Lower lobe of right lung (tissue), 2 donors: ENCODE results near the gene SECTM1. TPM values are rescaled to one million over a fixed set of nuclear protein-coding genes. Genes with fewer than 3 reads are reported as not detected.

Source experiments
- ATAC-seq, 2 donors: fragments of 200-7000 bp; cut with Tn5 transposase; one replicate each; pipeline ENCODE4 v1.9.1; 2020 to 2022; ENCODE audit warnings: mild to moderate bottlenecking in 2 of 2, moderate library complexity in 2 of 2
- DNase-seq: peaks from one replicate; pipeline ENCODE4 v3.0.0-alpha.2; 2020
- H3K27ac ChIP-seq: fragments of 200-600 bp; one replicate; pipeline ENCODE4 v1.8.0; 2022
- H3K27me3 ChIP-seq: fragments of 200-600 bp; one replicate; pipeline ENCODE4 v1.8.0; 2022; ENCODE audit warnings: low read depth
- H3K36me3 ChIP-seq: fragments of 200-600 bp; one replicate; pipeline ENCODE4 v1.8.0; 2022; ENCODE audit warnings: mild to moderate bottlenecking
- H3K4me1 ChIP-seq: fragments of 200-600 bp; one replicate; pipeline ENCODE4 v1.8.0; 2022
- H3K4me3 ChIP-seq: fragments of 200-600 bp; one replicate; pipeline ENCODE4 v1.8.0; 2022; ENCODE audit warnings: mild to moderate bottlenecking
- H3K9me3 ChIP-seq: fragments of 200-600 bp; one replicate; pipeline ENCODE4 v1.8.0; 2022
- CTCF ChIP-seq: fragments of 200-600 bp; IDR thresholded peaks from one replicate; pipeline ENCODE4 v1.8.0; 2022; ENCODE audit warnings: antibody characterized with exemption, mild to moderate bottlenecking
- intact Hi-C: fragments of 100-400 bp; cut with DNase I; formaldehyde crosslinking; loops from one replicate; pipeline ENCODE4 v1.11.0; 2022
- total RNA-seq: library from RNA; stranded (reverse); fragmentation: NEBNext Ultra II Directional; extraction: Animal tissue kit (Norgen Biotek cat#: 25700); gene quantifications from one replicate; pipeline ENCODE4 v1.2.1, GENCODE V29; 2021
- donor health status: DM: no; HTN: yes; CAD: no; lungs with severe emphysema.

Gene SECTM1
- total RNA-seq, 1 donor from 2014 or later: 44.5 TPM

- H3K36me3 ChIP-seq: peaks cover 4% of the 10 kb centered on the region
Measured at GRCh38 chr17:82282239-82283207, 51.0 kb downstream of the SECTM1 start.

GRCh38 chr17:82281502-82282238, 51.9 kb downstream of the SECTM1 start:
- H3K36me3 ChIP-seq: peaks cover 4% of the 10 kb centered on the region
- no peaks in the 10 kb centered on the region for H3K27me3 ChIP-seq
- ATAC-seq (peak; percentile 87 to 88), DNase-seq (peak; percentile 83)
- peaks cover 27% of the 10 kb centered on the region for H3K4me1 ChIP-seq
- no peaks in the 10 kb centered on the region for H3K9me3 ChIP-seq
- peak overlapping the region; percentile 51 for H3K27ac ChIP-seq
- TF ChIP-seq CTCF: no peak
- intact Hi-C loops: no loop called here
- H3K4me3 ChIP-seq: no peak overlapping the region

More at GRCh38 chr17:82282239-82283207, 51.0 kb downstream of the SECTM1 start:
- ATAC-seq (peak; percentile 43), DNase-seq (no peak)
- no peak overlapping the region for H3K4me3 ChIP-seq
- H3K27me3 ChIP-seq: no peaks in the 10 kb centered on the region
- H3K9me3 ChIP-seq: no peaks in the 10 kb centered on the region
- intact Hi-C loops: no loop called here
- peak overlapping the region; percentile 51 for H3K27ac ChIP-seq
- no peak for TF ChIP-seq CTCF
- peaks cover 35% of the 10 kb centered on the region for H3K4me1 ChIP-seq

DNA sequence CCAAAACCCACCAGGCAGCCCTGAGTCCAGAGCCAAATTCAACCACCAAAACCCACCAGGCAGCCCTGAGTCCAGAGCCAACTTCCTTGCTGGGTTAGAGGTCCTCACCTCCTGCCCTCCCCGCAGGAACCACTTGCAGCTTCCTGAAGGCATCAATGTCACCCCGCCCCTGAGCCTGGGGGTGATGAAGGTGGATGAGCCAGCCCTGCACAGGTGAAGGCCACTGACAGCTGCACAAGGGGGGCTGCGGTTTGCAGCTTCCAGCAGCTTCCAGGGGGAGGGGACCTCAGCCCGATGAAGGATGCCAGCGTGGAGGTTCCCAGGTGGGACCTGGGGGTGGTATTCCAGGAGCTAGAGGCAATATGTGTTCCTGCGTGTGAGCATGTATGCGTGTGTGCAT, 52.5 kb downstream of the SECTM1 start:
- no peak overlapping the region for H3K4me3 ChIP-seq
- ATAC-seq (no peak), DNase-seq (no peak)
- H3K36me3 ChIP-seq: peaks cover 4% of the 10 kb centered on the region
- no peak overlapping the region for H3K27ac ChIP-seq
- no peaks in the 10 kb centered on the region for H3K27me3 ChIP-seq
- intact Hi-C loops: no loop called here
- H3K4me1 ChIP-seq: peaks cover 27% of the 10 kb centered on the region
- no peaks in the 10 kb centered on the region for H3K9me3 ChIP-seq
- no peak for TF ChIP-seq CTCF

GRCh38 chr17:82280537-82280936, 53.0 kb downstream of the SECTM1 start:
- ATAC-seq: no peak
- no peak overlapping the region for H3K4me3 ChIP-seq
- H3K4me1 ChIP-seq: peaks cover 27% of the 10 kb centered on the region
- H3K27ac ChIP-seq: no peak overlapping the region
- no peak for TF ChIP-seq CTCF
- peaks cover 4% of the 10 kb centered on the region for H3K36me3 ChIP-seq
- no peak for DNase-seq
- intact Hi-C loops: no loop called here
- no peaks in the 10 kb centered on the region for H3K9me3 ChIP-seq
- H3K27me3 ChIP-seq: no peaks in the 10 kb centered on the region

GRCh38 chr17:82278786-82279391, 54.7 kb downstream of the SECTM1 start:
- Histone ChIP-seq H3K27me3 (no peaks in the 10 kb centered on the region), H3K4me3 (no peak overlapping the region), H3K4me1 (peaks cover 36% of the 10 kb centered on the region), H3K27ac (peak overlapping the region; percentile 56), H3K36me3 (peaks cover 4% of the 10 kb centered on the region), H3K9me3 (no peaks in the 10 kb centered on the region)
- ATAC-seq (peak; percentile 30 to 52), DNase-seq (no peak)
- TF ChIP-seq CTCF: no peak
- intact Hi-C loops: no loop called here
